Measurements from ENCODE around the gene CDC7.

DNA sequence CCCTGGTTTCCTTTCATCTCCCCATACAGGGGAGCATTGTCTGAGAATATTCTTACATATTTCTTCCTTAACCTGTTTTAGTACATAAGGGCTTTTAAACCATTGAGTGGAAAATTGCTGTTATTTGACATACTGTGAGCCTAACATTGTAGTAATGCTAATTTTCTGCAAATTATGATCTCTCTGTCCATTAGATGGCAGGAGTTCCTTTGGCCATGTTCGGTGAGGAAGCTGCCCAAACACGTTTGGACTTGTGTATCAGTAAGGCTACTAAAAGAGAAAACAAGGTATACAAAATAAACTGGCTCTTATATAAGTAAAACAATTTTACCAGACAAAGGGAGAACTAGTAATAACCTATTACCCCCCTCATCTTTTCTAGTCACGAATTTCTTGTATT lies 29.2 kb downstream of the CDC7 start:
- TF ChIP-seq, protein P1, sequence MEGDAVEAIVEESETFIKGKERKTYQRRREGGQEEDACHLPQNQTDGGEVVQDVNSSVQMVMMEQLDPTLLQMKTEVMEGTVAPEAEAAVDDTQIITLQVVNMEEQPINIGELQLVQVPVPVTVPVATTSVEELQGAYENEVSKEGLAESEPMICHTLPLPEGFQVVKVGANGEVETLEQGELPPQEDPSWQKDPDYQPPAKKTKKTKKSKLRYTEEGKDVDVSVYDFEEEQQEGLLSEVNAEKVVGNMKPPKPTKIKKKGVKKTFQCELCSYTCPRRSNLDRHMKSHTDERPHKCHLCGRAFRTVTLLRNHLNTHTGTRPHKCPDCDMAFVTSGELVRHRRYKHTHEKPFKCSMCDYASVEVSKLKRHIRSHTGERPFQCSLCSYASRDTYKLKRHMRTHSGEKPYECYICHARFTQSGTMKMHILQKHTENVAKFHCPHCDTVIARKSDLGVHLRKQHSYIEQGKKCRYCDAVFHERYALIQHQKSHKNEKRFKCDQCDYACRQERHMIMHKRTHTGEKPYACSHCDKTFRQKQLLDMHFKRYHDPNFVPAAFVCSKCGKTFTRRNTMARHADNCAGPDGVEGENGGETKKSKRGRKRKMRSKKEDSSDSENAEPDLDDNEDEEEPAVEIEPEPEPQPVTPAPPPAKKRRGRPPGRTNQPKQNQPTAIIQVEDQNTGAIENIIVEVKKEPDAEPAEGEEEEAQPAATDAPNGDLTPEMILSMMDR (IDR thresholded peaks at IDR 0.05) = no peak
- TF ChIP-seq NR3C1 (CRISPR knock-in tag; conservative IDR thresholded peaks at IDR 0.05; ENCODE audit: low read depth) = no peak

Measured in WTC11 (cell line).